ENCODE results near the gene EPB41L5.
"Not testable (repeated sequence)": the region's sequence is repeated elsewhere in the genome, so short reads cannot be mapped to it uniquely, and the experiment has no call there.

The EPB41L5 gene

DNA sequence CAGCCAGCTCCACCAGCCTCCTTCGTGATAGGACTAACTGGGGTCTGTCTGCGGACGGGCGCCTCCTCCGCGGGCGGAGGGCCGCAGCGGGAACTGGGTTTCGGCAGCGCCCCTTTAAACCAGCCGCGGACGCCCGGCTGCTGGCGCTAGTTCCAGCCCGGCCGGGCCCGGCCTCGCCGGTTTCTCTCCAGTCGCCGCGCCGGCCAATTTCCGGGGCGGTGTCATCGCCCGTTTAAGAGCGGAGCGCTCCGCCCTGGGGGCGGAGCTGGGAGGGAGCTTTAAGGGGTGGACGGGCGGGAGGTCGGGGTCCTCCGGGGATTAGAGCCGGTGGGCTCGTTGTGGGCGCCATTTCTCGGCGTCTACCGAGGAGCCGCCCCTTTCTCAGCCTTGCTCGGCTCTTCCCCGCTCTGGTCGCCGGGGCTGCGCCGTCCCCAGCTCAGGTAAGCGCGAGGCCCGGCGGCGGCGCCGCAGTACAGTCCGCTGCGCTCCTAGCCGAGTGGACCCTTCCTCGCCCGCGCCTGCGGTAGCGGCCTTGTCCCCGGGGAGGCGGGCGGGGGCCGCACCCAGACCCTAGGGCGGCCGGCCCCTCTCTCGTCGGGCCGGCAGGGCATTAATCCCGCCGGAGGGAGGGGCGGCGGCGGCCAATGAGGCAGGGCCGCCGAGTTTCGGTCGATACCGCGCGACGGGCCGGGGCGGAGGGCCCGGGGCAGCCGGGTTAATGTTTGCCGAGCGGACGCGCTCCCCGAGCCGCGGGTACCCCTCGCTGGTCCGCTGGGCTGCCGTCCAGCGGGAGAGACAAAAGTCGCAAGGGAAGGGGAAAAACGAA lies at the start of gene EPB41L5:
Gene EPB41L5 (plus strand): TSS at position 307 of the 826 bp plus-strand sequence. CDS start 6,008 bp downstream, outside the sequence.
- DNase-seq = peak in 1 of 2 experiments; percentile 63

GRCh38 chr2:119981896-119982295 lies 31.0 kb upstream of the EPB41L5 start:
- no peak for DNase-seq

DNA sequence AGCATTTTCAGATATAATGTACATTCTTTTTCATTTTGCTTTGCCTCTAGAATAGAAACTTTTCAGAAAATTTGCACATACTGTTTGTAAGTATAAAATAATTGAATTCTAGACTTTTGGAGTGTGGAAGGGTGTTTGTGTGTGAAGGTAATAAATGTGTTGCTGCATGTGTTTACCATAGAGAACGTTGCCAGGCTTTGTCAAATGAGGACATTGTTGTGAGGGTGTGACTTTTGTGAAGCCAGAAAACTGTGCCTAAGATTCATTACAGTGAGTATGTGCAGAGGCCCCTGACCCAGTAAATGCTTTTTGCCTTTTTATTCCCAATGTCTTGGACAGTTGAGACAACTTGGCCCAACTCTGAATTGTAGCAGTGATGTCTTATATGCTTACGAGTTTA lies 30.4 kb upstream of the EPB41L5 start:
- no peak for DNase-seq

DNA sequence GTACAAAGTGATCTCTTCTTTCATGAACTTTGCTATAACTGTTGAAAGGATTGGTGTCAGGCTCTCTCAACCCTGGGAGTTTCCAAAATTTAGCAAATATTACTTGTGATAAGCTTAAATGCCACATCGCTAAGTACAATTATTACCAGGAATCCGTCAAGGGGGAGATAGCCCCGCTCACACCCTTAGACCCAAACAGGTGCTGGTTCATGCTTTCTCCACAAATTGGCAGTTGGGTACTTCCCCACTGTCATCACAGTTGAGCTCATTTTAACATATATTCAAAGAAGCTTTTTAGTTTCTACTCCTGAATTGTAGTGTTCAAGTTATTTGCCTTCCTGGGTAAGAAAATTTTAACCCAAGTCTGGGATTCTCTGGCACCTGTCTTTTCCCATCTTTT lies 29.8 kb upstream of the EPB41L5 start:
- no peak for DNase-seq

DNA sequence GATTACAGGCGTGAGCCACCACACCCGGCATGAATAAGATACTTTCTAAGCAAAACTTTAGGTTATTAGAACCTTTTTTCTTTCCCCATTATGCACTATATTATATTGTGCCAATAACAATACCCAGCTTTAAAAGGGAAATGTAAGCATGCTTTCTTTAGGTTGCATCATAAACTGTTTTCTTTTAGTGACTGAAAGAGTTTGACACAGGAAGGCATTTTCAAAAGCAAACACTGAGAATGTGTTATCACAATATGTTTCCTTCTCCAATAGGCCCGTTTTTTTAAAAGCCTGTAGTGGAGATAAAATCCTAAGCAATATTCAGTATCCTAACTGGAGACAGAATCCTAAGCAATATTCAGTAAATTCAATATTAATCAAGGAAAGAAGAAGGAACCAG lies 16.7 kb upstream of the EPB41L5 start:
- no peak for DNase-seq

GRCh38 chr2:119996896-119997891 lies 15.7 kb upstream of the EPB41L5 start:
- not testable (repeated sequence) for DNase-seq

DNA sequence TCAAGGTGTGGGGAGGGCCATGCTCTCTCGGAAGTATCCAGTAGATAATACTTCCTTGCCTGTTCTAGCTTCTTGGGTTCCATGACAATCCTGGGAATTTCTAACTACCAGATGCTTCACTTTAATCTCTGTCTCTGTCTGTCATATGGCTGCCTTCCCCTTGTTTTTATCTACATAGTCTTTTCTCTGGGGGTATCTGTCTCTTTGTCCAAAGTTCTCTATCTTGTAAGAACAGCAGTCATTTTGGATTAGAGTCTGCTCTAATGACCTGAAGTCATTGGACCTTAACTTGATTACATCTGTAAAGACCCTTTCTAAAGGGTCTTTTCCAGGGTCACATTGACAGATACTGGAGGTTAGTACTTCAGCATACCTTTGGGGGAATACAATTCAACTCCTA lies 11.4 kb upstream of the EPB41L5 start:
- DNase-seq = no peak

DNA sequence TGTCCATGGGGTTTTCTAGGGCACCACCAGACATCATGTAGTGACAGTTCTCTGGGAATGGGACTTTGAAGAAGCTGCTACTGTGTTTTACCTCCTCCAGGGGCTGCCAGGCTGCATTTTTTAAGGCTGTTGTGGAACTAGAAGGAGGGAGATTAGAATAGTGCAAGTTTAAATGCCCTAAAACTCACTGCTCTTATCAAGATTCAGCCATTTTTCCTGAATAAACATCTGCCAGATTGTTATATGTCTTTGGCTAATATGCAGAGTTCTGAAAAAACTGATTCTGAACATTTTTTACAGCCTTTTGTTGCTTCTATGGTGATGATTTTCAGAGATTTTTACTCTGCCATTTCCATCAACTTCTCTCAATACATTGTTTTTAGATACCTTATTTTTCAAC lies 8.6 kb upstream of the EPB41L5 start:
- DNase-seq = no peak

- DNase-seq = no peak
These were observed 6.9 kb upstream of the EPB41L5 start for GRCh38 chr2:120005834-120006521.

DNA sequence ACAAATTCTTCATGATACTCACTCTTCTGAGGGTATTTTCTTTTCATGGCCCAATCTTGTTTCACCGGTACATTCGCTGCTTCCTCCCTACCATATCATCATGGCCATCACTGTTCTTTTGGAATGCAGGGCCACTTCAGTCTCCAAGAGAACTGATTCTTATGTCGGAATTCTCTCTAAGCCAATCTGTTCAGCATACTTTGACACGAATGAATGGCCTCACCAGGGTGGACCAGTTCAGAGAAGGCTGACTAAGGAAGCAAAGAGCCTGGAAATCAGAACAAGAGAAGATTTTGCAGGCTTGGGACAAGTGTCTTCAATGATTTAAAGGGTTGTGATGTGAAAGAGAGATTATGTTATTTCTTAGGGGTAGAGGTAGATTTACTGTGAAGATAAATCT lies 5.0 kb upstream of the EPB41L5 start:
- DNase-seq = no peak

DNA sequence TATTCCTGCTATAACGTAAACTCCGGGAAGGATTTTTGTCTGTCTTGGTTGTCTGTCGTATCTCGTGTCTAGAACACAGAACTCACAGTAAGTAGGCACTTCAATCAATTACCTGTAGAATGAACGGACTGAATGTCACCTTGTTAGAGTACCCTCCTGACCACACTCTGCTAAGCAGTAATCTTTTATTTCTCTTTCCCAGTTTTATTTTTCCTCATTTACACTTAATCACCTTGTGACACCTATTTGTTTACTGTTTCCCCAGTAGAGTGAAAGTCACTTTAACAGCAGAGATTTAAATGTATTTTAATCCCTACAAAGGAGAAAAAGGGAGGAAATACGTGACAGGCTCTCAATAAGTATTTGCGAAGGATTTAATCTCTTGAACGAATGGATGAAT lies 514 bp upstream of the EPB41L5 start:
- no peak for DNase-seq

- DNase-seq = no peak
These were observed 833 bp downstream of the EPB41L5 start for GRCh38 chr2:120013597-120014223.

GRCh38 chr2:120014226-120014980 lies 1.5 kb downstream of the EPB41L5 start:
- peak in 1 of 2 experiments; percentile 9 for DNase-seq

DNA sequence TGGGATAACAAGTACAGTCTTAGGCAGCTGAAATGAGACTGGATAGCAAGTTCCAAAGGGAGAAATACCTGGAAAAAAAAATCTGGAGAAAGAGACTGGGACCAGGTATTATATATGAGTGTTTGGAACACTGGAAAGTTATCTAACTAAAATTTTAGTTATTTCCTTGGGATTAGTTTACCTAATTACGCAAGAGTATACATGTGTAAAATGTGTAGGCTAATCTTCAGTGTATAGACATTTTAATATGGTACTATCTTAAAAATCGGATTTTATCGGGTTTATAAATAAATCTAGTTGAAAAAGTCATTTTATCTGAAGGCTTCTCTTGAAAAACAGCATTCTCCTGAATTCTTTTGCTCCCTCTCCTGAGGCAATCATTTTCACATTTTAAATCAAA lies 3.9 kb downstream of the EPB41L5 start:
- DNase-seq = no peak

DNA sequence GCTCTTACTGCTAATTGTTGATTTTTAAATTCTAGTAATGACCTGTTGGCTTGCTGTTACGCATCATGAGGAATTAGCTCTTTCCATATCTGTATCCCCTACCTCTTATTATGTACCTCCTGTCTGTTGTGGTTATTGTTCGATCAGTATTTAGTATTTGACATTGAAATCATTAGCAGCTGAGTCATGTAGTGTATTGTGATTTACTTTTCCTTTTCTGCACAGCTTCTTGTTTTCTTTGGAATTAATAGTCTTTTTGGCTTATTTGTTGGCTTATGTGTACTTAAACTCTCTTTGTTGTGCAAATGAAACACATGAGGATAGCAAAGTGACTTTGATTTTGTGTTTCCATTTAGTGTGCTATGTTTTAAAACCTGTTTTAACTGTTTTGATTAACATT lies 4.3 kb downstream of the EPB41L5 start:
- DNase-seq = no peak

DNA sequence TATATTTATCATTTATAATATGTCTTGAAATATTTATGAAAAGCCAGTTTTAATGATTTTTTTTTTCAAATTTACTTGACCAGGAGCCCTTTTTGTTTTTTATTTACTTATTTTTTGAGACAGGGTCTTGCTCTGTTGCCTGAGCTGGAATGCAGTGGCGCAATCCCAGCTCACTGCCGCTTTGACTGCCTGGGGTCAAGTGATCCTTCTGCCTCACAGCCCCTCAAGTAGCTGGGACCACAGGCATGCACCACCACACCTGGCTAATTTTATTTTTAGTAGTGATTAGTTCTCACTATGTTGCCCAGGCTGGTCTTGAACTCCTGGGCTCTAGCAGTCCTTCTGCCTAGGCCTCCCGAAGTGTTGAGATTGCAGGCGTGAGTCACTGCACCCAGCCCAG lies 5.7 kb downstream of the EPB41L5 start:
- DNase-seq = no peak

- no peak for DNase-seq
These were observed 7.7 kb downstream of the EPB41L5 start for GRCh38 chr2:120020554-120020953.

DNA sequence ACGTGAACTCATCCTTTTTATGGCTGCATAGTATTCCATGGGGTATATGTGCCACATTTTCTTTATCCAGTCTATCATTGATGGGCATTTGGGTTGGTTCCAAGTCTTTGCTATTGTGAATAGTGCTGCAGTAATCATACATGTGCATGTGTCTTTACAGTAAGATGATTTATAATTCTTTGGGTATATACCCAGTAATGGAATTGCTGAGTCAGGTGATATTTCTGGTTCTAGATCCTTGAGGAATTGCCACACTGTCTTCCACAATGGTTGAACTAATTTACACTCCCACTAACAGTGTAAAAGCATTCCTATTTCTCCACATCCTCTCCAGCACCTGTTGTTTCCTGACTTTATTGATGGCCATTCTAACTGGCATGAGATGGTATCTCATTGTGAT lies 9.6 kb downstream of the EPB41L5 start:
- not testable (repeated sequence) for DNase-seq

DNA sequence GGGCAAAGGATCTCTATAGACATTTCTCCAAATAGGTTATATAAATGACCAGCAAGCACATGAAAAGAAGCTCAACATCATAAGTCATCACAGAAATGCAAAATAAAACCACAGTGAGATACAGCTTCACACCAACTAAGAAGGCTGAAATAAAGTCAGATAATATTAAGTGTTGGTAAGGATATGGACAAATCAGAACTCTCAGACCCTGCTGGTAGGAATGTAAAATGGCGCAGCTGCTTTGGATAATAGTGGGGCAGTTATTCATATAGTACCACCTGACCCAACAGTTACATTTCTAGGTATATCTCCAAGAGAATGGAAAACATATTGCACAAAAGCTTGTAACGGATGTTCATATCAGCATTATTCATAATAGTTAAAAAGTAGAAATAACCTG lies 14.0 kb downstream of the EPB41L5 start:
- no peak for DNase-seq

DNA sequence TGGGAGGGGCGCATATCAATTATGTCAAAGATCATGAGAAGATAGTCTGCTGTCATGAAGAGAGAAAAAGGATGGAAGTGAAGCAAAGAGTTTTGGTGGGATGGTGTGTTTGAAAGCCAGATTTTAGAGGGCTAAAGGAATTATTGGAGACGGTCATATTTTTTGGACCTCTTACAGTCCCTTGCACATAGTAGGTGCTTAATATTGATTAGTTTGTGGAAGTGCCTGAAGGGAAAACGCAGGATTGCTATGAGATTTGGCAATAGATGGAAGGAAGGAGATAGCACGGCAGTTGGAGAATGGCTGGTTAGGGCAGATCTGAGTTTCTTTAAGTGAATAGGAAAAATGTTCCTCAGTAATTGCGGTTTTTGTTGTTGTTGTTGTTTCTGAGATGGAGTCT lies 15.9 kb downstream of the EPB41L5 start:
- DNase-seq = no peak

Data from cerebellar nuclear complex (tissue), 1 donor.